Esophagus muscularis mucosa (tissue), 4 donors: Measurements from ENCODE around the gene TMEM235. TPM values are rescaled to one million over a fixed set of nuclear protein-coding genes. Genes with fewer than 3 reads are reported as not detected.

ENCODE experiments used
- DNase-seq: peaks from one replicate; pipeline ENCODE4 v3.0.0-alpha.2; 2017; ENCODE audit errors: extremely low spot score
- H3K27ac ChIP-seq, 4 donors: fragments of 200-600 bp; sonication (generic); replicated peaks in 1 of 4; 1 replicate in 3 of 4; 2 replicates in 1 of 4; pipeline ENCODE4 v1.5.1; 2016 to 2019; ENCODE audit warnings: mild to moderate bottlenecking in 1 of 4
- H3K27me3 ChIP-seq, 4 donors: fragments of 200-600 bp; sonication (generic); one replicate each; pipeline versions ENCODE4 v1.5.1 to v1.6.0; 2016 to 2019
- H3K36me3 ChIP-seq, 4 donors: fragments of 200-600 bp; sonication (generic); one replicate each; pipeline ENCODE4 v1.5.1; 2016 to 2019
- H3K4me1 ChIP-seq, 4 donors: fragments of 200-600 bp; sonication (generic); one replicate each; pipeline ENCODE4 v1.5.1; 2016 to 2019
- H3K4me3 ChIP-seq, 4 donors: fragments of 200-600 bp; sonication (generic); 1 replicate in 2 of 4; 2 replicates in 2 of 4; pipeline ENCODE4 v1.5.1; 2016 to 2019; ENCODE audit warnings: mild to moderate bottlenecking in 4 of 4, moderate library complexity in 1 of 4
- H3K9me3 ChIP-seq, 4 donors: fragments of 200-600 bp; sonication (generic); 1 replicate in 3 of 4; 2 replicates in 1 of 4; pipeline ENCODE4 v1.5.1; 2016 to 2019
- EP300 ChIP-seq: sonication (generic); formaldehyde crosslinking; IDR thresholded peaks from one replicate; pipeline ENCODE4 v1.6.1; 2017; ENCODE audit warnings: antibody characterized with exemption
- POLR2A ChIP-seq: fragments of 450-650 bp; IDR thresholded peaks from one replicate; pipeline ENCODE4 v1.6.1; 2017; ENCODE audit warnings: antibody characterized with exemption, moderate library complexity, mild to moderate bottlenecking, low read depth
- POLR2AphosphoS5 ChIP-seq, 2 donors: sonication (generic); formaldehyde crosslinking; IDR thresholded peaks; one replicate each; pipeline ENCODE4 v1.6.1; 2017; ENCODE audit warnings: antibody characterized with exemption in 2 of 2
- WGBS: methylation state at CpG from one replicate; pipeline ENCODE4 v1.1.5; 2018; 5-methylcytosine and 5-hydroxymethylcytosine counted together
- intact Hi-C: fragments of 100-400 bp; cut with DNase I; formaldehyde crosslinking; loops from one replicate; pipeline ENCODE4 v1.15.1; 2023
- total RNA-seq, 4 donors: library from RNA; depleted of rRNA; stranded (reverse); fragments of >200 nt; gene quantifications; one replicate each; pipeline versions ENCODE4 v1.1.0 to v1.2.1, GENCODE V29; 2016
- TF ChIP-seq, protein P1 (sequence below), 3 experiments: fragments of 200-600 bp in 2 of 3; fragments of 450-650 bp in 1 of 3; sonication (generic) in 2 of 3; IDR thresholded peaks; one replicate each; pipeline ENCODE4 v1.5.1; 2017 to 2019; ENCODE audit warnings: antibody characterized with exemption in 3 of 3, mild to moderate bottlenecking in 2 of 3, moderate library complexity in 1 of 3

The TMEM235 gene
- total RNA-seq, 4 donors from 2014 or later, result not detected

DNA sequence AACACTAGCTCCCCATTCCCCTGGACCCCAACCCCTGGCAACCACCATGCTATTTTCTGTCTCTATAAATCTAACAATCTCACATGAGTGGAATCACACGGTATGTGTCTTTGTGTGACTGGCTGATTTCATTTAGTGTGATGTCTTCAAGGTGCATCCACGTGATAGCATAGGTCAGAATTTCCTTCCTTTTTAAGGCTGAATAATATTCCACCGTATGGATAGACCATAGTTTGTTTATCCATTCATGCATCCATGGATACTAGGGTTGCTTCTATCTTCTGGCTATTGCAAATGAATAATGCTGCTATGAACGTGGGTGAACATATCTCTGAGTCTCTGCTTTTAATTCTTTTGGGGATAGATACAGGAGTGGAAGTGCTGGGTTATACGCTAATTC is 43.9 kb downstream of the TMEM235 start:
- 90% methylated on average over 5 of the region's 5 CpGs for WGBS
- Histone ChIP-seq H3K36me3 (no peaks in the 10 kb centered on the region), H3K4me1 (peaks cover 0 to 6% (median 2%) of the 10 kb centered on the region in 4 donors), H3K27ac (no peak overlapping the region), H3K27me3 (peaks cover 0 to 27% (median 0%) of the 10 kb centered on the region in 4 donors), H3K9me3 (no peaks in the 10 kb centered on the region), H3K4me3 (no peak overlapping the region)
- intact Hi-C loops, result no loop called here
- DNase-seq, result no peak
- TF ChIP-seq POLR2A, result no peak
- TF ChIP-seq, protein P1, sequence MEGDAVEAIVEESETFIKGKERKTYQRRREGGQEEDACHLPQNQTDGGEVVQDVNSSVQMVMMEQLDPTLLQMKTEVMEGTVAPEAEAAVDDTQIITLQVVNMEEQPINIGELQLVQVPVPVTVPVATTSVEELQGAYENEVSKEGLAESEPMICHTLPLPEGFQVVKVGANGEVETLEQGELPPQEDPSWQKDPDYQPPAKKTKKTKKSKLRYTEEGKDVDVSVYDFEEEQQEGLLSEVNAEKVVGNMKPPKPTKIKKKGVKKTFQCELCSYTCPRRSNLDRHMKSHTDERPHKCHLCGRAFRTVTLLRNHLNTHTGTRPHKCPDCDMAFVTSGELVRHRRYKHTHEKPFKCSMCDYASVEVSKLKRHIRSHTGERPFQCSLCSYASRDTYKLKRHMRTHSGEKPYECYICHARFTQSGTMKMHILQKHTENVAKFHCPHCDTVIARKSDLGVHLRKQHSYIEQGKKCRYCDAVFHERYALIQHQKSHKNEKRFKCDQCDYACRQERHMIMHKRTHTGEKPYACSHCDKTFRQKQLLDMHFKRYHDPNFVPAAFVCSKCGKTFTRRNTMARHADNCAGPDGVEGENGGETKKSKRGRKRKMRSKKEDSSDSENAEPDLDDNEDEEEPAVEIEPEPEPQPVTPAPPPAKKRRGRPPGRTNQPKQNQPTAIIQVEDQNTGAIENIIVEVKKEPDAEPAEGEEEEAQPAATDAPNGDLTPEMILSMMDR (IDR thresholded peaks at IDR 0.05), result no peak
- TF ChIP-seq EP300, result no peak
- no peak for TF ChIP-seq POLR2AphosphoS5 (IDR thresholded peaks at IDR 0.05)

DNA sequence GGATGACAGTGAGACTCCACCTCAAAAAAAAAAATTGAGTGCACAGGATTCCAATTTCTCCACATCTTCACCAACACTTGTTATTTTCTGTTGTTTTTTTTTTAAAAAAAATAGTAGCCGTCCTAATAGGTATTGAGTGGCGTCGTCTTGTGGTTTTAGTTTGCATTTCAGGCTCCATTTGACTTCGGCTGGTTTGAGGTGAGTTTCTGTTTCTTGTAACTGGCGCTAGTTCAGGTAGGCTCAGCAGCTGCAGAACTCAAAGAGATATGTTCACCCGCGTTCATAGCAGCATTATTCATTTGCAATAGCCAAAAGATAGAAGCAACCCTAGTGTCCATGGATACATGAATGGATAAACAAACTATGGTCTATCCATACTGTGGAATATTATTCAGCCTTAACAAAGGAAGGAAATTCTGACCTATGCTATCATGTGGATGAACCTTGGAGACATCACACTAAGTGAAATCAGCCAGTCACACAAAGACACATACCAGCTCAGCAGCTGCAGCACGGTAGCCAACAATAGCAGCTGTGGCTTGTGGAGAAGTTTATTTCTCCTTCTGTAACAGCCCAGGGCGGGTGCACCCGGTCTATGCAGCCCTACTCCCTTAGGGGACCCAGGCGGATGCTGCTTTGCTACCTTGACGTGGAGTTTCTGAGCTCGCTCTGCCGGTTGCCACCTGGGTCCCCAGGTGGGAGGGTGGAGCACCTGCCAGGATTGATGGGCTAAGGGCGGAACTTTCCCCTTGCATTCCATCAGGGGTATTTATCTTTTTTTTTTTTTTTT is 44.9 kb downstream of the TMEM235 start:
- intact Hi-C loops, result no loop called here
- no peaks in the 10 kb centered on the region for H3K36me3 ChIP-seq
- peaks cover 0 to 18% (median 0%) of the 10 kb centered on the region in 4 donors for H3K27me3 ChIP-seq
- no peak for DNase-seq
- TF ChIP-seq POLR2AphosphoS5 (IDR thresholded peaks at IDR 0.05) (no peak), EP300 (no peak), POLR2A (no peak)
- TF ChIP-seq, protein P1 (IDR thresholded peaks at IDR 0.05), result no peak
- H3K9me3 ChIP-seq, result no peaks in the 10 kb centered on the region
- H3K27ac ChIP-seq, result no peak overlapping the region
- peaks cover 0 to 6% (median 2%) of the 10 kb centered on the region in 4 donors for H3K4me1 ChIP-seq
- WGBS, result 90% methylated on average over 15 of the region's 15 CpGs
- no peak overlapping the region for H3K4me3 ChIP-seq

DNA sequence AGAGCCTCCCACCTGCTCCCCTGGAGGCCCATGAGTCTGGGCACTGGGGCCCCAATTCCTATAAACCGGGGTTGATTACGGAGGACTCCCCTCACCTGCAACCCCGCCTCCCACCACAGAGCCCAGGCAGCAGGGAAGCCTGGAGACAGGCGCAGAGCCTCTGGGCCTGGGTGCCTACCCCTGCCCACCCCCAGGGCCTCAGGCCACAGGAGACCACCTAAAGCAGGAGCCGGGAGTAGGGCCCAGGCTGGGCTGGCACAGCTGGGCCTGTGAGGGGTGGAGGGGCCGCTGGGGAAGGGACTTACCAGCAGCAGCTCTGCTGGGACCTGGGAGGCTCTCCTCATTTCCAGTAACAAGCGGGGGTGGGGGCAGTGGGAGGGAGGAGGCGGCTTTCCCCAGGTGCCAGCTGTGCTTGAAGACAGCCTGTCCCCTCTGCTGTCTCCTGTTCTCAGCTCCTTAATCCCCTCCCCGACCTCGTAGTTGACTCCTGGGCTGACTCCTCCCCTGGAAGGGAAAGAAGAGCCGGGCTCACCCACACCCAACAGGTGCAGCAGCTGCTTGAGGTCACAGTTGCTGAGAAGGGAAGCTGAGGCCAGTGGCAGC is 46.8 kb downstream of the TMEM235 start:
- Histone ChIP-seq H3K4me3 (no peak overlapping the region), H3K27ac (no peak overlapping the region), H3K9me3 (no peaks in the 10 kb centered on the region), H3K27me3 (no peaks in the 10 kb centered on the region), H3K4me1 (peaks cover 0 to 3% (median 0%) of the 10 kb centered on the region in 4 donors), H3K36me3 (no peaks in the 10 kb centered on the region)
- no peak for DNase-seq
- TF ChIP-seq POLR2AphosphoS5 (IDR thresholded peaks at IDR 0.05), result no peak
- no peak for TF ChIP-seq EP300
- TF ChIP-seq POLR2A, result no peak
- TF ChIP-seq, protein P1 (IDR thresholded peaks at IDR 0.05), result no peak
- intact Hi-C loops, result no loop called here
- 90% methylated on average over 3 of the region's 11 CpGs for WGBS

DNA sequence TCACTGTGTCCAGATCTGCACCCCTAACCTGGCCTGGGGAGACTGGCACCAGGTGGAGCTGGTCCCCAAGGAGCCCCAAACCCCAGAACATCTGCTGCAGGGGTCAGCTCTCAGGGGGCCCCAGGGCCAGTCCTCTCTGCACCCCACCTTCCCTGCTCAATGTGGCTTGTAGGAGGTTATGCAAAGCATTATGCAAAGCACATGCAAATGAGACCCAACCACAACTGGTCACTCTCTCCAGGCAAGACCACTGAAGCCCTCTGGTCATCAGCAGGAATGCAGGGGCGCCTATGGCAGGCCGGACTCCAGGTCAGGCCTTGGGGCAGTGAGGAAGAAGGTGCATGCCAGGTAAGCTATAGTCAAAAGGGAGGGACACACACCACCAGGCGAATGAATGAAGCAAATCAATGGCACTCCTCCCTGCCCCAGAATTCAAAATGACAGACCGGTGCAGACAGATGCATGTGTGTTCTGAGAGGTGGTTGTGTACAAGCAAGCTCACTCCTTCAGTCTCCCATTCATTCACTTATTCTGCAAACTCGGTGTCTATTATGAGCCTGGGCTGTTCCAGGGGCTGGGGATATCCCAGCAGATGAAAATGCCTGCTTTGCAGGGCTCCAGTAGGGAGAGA is 48.0 kb downstream of the TMEM235 start:
- H3K4me1 ChIP-seq, result peaks cover 0 to 3% (median 0%) of the 10 kb centered on the region in 4 donors
- no peaks in the 10 kb centered on the region for H3K9me3 ChIP-seq
- intact Hi-C loops, result no loop called here
- TF ChIP-seq POLR2AphosphoS5 (IDR thresholded peaks at IDR 0.05) (no peak), POLR2A (no peak), EP300 (no peak)
- TF ChIP-seq, protein P1 (IDR thresholded peaks at IDR 0.05), result no peak
- DNase-seq, result no peak
- no peaks in the 10 kb centered on the region for H3K36me3 ChIP-seq
- WGBS, result 75% methylated on average over 4 of the region's 5 CpGs
- H3K27me3 ChIP-seq, result no peaks in the 10 kb centered on the region
- no peak overlapping the region for H3K4me3 ChIP-seq
- H3K27ac ChIP-seq, result no peak overlapping the region
